GM12892 (cell line): Measurements from ENCODE around the gene OR51A2.
"Not testable (repeated sequence)": the region's sequence is repeated elsewhere in the genome, so short reads cannot be mapped to it uniquely, and the experiment has no call there.

Experiments used
- POLR2A ChIP-seq: IDR thresholded peaks from 2 replicates; pipeline ENCODE4 v1.6.1; 2011; ENCODE audit warnings: low read depth, low read length, control low read depth
- POLR2AphosphoS5 ChIP-seq: IDR thresholded peaks from 2 replicates; pipeline ENCODE4 v1.6.1; 2011; ENCODE audit warnings: low read depth, low read length, control low read depth
- TAF1 ChIP-seq: IDR thresholded peaks from 2 replicates; pipeline ENCODE4 v1.6.1; 2011; ENCODE audit warnings: low read depth, mild to moderate bottlenecking, control low read depth, low read length, borderline replicate concordance

GRCh38 chr11:4955613-4956012, at the start of gene OR51A2:
- not testable (repeated sequence) for TF ChIP-seq POLR2A, POLR2AphosphoS5, TAF1
